NOMO-1 treated with DMSO at 0.1 percent for 48 hours (cell line): ENCODE measurements around the gene RLN3.
A peak's percentile ranks its signal among the peaks of the same experiment; 100 is the strongest.

ENCODE experiments used
- DNase-seq: peaks from one replicate; lab custom pipeline; 2025; ENCODE audit not compliant: unreplicated experiment; lab: John Stamatoyannopoulos, UW

RLN3 gene

GRCh38 chr19:14027856-14028450 lies at the start of gene RLN3:
RLN3 (plus strand) TSS chr19:14028148; CDS start chr19:14028205, 57 bp downstream.
- no peak for DNase-seq

- no peak for DNase-seq
These were observed 49.4 kb upstream of the RLN3 start for GRCh38 chr19:13978351-13979243.

- no peak for DNase-seq
These were observed 48.7 kb upstream of the RLN3 start for GRCh38 chr19:13979244-13979615.

GRCh38 chr19:13979686-13980085 lies 48.3 kb upstream of the RLN3 start:
- no peak for DNase-seq

GRCh38 chr19:13980340-13980739 lies 47.6 kb upstream of the RLN3 start:
- DNase-seq: no peak

- DNase-seq: no peak
These were observed 46.9 kb upstream of the RLN3 start for GRCh38 chr19:13981021-13981420.

- no peak for DNase-seq
These were observed 46.5 kb upstream of the RLN3 start for GRCh38 chr19:13981467-13981866.

- no peak for DNase-seq
These were observed 45.9 kb upstream of the RLN3 start for GRCh38 chr19:13981988-13982501.

GRCh38 chr19:13982773-13983172 lies 45.2 kb upstream of the RLN3 start:
- no peak for DNase-seq

GRCh38 chr19:13983213-13983889 lies 44.6 kb upstream of the RLN3 start:
- DNase-seq: no peak

GRCh38 chr19:13984186-13984585 lies 43.8 kb upstream of the RLN3 start:
- no peak for DNase-seq

- DNase-seq: peak; percentile 79
These were observed 42.8 kb upstream of the RLN3 start for GRCh38 chr19:13984875-13985741.

- DNase-seq: no peak
These were observed 42.1 kb upstream of the RLN3 start for GRCh38 chr19:13985771-13986347.

GRCh38 chr19:13986348-13986904 lies 41.5 kb upstream of the RLN3 start:
- peak; percentile 98 for DNase-seq

GRCh38 chr19:13987101-13987890 lies 40.7 kb upstream of the RLN3 start:
- no peak for DNase-seq

GRCh38 chr19:13989487-13989886 lies 38.5 kb upstream of the RLN3 start:
- no peak for DNase-seq

GRCh38 chr19:13990085-13990484 lies 37.9 kb upstream of the RLN3 start:
- DNase-seq: no peak

- DNase-seq: no peak
These were observed 35.9 kb upstream of the RLN3 start for GRCh38 chr19:13992025-13992424.

- no peak for DNase-seq
These were observed 34.2 kb upstream of the RLN3 start for GRCh38 chr19:13993590-13994300.
